Erythroblast (primary cell): ENCODE results near the gene BCDIN3D.

Source experiments
- GATA1 ChIP-seq: IDR thresholded peaks from 2 replicates; pipeline ENCODE4 v1.6.1; 2011; ENCODE audit warnings: low read depth, mild to moderate bottlenecking, control low read depth, low read length, moderate library complexity
- POLR2A ChIP-seq: IDR thresholded peaks from 2 replicates; pipeline ENCODE4 v1.6.1; 2011; ENCODE audit warnings: mild to moderate bottlenecking, low read length

- no peak for TF ChIP-seq POLR2A
- TF ChIP-seq GATA1, result no peak
These were observed 3.1 kb upstream of the BCDIN3D start for GRCh38 chr12:49846032-49846431.
